HG03095 (cell line): ENCODE results near the gene COL7A1.

ENCODE experiments used
- ATAC-seq: cut with Tn5 transposase; IDR thresholded peaks from one replicate; pipeline ENCODE4 v1.9.1; 2021; ENCODE audit warnings: moderate library complexity; ENCODE audit not compliant: unreplicated experiment

COL7A1 gene

GRCh38 chr3:48592519-48593087, 2.5 kb downstream of the COL7A1 start:
- ATAC-seq: no peak

DNA sequence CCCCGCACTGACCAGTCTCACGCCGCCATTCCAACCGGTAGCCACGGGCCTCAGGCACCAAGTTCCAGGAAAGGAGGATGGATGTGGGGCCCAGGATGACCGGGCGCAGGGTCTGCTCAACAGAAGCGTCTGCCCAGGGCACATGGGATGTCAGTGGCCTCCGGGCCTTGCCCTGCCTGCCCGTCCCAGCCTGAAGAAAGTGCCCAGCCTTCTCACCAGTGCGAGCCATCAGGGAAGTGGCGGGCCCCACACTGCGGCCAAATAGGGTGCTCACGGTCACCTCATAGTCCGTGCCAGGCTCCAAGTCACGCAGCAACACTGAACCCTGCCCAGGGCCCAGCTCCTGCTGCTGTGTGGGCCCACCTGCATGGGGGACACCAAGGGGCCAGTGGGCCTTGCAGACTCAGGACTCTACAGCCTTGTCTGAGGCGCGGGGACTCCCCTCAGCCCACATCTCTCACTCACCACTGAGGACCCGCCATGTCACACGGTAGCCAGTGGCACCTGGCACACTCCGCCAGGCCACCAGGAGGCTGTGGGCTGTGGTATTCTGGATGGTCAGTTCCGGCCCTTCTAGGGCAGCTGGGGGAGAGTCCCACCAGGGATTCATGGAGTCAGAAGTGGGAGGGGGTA, 3.1 kb downstream of the COL7A1 start:
- no peak for ATAC-seq

- no peak for ATAC-seq
Measured at GRCh38 chr3:48591436-48591835, 3.7 kb downstream of the COL7A1 start.

DNA sequence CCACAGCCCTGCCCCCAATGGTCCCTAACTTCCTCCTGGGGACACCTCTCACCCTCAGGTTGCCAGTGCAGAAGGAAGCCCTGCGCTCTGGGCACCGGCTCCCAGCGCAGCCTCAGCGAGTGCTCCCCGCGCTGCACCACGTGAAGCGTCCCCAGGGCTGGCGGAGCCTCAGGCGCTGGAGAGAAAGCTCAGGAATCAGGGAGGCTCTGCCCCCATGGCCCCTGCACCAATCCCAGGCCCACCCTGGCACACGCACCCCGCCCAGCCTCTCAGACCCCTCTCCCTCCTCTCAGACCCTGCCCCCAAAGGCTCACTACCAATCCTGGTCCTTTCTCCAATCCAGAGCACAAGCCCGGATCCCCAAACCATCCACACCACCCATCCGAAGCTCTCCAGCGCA, 6.9 kb downstream of the COL7A1 start:
- ATAC-seq: no peak

DNA sequence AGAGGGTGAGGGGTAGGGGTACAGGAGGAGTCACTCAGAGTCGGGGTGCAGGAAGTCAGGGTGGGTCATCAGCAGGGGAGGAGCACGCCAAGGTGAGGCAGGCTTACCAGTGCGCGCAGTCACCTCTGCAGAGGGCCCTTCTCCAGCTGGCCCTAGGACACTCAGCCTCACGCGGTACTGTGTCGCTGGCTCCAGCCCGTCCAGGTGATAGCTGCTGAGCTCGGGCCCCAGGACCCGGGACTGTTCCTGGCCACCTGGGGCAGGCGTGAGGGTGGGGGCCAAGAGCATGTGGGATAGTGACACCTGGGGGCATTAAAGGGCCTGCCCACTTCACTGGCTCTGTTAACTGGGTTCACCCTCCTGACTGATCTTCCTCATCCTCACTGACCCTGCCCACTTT, 7.4 kb downstream of the COL7A1 start:
- ATAC-seq: no peak

DNA sequence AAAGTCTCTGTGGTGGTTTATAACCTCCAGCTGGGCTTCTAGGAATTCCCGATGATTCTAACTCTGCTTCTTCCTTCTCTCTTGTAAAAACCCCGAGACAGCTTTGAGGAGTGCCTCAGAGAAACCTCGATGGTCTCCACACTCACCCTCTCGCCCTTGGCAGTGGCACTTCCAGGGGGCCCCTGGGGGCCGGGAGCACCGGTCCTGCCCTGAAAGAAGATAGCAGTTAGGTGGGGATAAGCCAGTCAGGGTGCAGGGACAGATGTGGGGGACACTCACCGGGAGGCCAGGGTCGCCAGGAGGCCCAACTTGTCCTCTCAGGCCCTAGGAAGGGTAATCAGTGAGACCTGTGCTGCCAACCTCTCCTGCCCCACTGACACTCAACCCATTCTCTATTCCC, 9.7 kb downstream of the COL7A1 start:
- ATAC-seq: no peak

GRCh38 chr3:48584836-48585235, 10.3 kb downstream of the COL7A1 start:
- no peak for ATAC-seq

DNA sequence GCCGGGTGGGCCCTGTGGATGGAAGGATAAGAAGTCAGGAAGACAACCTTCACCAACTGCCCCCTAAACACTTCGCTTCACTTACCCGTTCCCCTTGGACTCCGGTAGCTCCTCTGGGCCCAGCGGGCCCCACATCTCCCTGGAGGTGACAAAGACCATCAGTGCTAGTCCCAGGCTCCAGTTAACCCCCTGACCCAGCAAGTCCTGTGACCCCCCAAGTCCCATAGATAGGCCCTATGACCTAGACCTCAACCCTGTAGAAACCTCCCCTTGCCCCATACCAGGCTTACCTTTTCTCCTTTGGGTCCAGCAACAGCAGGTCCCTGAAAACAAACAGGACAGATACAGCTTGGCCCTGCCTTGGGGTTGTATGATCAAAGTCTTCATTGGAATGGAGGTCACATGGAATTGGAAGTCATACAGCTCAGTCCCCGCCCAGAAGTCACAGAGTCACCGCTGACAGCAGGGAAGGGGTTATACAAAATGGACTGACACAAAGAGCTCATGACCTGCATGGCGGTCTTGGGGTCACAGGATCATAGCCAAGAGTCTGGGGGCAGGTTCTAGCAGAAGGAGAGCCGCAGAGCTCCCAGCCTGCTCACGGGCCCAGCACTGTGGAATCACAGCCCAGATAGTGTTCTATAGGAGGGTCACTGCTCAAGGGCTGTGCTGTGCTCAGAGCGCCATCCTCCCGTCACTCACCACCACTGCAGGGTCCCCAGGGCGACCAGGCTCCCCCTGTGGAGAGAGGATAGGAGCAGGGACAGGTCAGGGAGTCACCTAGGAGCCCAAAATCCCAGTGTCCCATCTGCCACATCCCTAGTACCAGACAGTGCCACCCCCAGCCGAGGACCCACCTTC, 13.3 kb downstream of the COL7A1 start:
- no peak for ATAC-seq

DNA sequence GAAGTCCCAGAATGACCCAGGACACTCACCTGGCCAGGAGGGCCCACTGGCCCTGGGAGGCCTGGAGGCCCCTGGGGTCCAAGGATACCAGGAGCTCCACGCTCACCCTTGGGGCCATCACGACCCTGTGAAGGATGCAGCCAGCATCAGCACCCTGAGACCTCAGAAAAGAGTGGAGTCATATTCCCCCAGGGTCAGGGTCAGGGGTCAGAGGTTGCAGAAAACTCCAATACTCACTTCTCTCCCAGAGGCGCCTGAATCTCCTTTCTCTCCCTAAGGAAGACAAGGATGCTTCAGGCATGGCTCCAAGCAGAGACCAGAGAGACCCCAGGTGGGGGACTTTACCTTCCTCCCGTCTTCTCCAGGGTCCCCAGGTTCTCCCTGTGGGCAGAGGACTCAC, 18.5 kb downstream of the COL7A1 start:
- no peak for ATAC-seq

- ATAC-seq: no peak
Measured at GRCh38 chr3:48575366-48575765, 19.8 kb downstream of the COL7A1 start.

DNA sequence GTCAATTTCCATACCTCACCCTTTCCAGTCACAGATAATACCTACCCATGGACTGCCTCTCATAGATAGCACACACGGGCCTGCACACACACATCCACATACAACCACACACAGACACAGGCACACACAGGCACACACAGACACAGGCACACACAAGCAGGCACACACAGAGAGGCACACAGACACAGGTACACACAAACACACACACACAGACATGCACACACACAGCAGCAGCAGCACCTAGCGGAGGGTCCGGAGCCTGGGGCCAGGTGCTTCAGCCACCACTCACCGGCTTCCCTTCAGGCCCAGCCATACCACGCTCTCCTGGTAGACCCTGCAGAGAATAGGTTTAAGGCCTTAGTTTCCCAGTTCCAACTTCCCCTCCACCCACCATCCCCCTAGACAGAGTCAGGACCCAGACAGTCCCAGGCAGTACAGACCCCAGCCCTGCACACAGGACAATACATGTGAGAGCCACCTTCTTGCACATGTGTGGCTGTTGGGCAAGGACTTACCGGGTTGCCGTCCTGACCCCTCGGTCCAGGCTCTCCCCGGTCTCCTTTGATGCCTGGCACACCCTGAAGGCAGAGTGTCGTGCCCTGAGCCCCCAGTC, 21.1 kb downstream of the COL7A1 start:
- no peak for ATAC-seq

GRCh38 chr3:48572517-48572916, 22.6 kb downstream of the COL7A1 start:
- ATAC-seq: no peak

GRCh38 chr3:48571938-48572337, 23.2 kb downstream of the COL7A1 start:
- no peak for ATAC-seq

DNA sequence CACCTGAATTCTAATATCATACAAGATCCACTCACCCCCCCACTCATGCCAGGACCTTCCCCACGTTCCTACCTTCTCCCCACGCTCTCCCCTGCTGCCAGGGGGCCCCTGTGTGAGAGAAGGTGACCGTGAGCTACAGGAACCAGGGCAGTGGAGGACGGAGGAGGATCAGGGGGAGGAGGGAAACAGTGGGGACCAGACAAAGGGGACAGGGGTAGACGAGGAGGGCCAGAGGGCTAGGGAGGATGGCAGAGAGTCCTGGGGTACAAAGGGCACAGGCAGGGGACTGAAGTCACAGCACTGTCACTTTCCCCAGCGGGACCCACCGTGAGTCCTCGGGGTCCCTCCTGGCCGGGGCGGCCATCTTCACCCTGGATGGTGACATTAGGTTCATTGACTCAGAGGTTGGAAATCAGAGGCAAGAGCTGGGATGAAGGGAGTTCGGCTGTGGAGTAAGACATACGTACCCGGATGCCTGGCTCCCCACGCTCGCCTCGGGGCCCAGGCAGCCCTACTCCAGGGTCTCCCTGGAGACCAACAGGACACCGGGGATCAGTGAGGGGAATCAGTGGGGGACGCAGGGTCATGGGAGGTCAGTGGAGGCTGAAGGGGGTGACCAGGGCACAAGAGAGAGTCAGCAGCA, 25.2 kb downstream of the COL7A1 start:
- no peak for ATAC-seq

- no peak for ATAC-seq
Measured at GRCh38 chr3:48569400-48569799, 25.7 kb downstream of the COL7A1 start.

DNA sequence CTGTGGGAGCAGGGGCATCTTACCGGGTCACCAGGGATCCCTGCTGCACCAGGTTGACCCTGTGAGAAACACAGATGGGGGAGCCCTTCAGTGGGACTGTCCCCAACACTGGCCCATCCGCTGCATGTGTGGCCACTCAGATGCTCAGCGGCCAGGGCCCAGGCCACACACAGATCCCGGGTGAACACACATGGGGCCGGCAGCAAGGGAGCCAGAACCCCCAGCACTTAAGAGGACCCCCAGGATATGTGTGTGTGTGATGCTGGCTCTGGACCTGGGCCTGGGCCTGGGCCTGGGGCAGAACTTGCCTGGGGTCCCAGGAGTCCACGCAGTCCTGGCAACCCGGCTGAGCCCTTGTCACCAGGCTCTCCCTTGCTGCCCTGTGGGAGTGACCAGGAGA, 26.7 kb downstream of the COL7A1 start:
- no peak for ATAC-seq

DNA sequence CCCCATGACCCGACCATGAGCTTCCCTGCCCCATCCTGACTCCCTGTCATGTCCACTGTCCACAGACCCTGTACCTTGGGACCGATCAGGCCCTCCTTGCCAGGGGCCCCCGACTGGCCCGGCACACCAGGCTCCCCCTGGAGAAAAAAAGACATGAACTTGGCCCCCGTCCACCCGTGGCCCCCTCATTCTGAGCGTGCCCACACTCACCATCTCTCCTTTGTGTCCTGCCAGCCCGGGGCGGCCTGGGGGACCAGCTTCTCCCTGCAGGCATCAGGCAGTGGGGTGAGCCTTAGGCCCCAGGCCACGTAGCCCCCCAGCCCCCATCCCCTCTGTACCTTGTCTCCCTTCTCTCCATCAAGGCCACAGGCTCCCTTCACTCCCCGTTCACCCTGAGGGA, 27.6 kb downstream of the COL7A1 start:
- no peak for ATAC-seq

- ATAC-seq: no peak
Measured at GRCh38 chr3:48567090-48567489, 28.0 kb downstream of the COL7A1 start.

GRCh38 chr3:48566401-48566760, 28.7 kb downstream of the COL7A1 start:
- ATAC-seq: no peak

DNA sequence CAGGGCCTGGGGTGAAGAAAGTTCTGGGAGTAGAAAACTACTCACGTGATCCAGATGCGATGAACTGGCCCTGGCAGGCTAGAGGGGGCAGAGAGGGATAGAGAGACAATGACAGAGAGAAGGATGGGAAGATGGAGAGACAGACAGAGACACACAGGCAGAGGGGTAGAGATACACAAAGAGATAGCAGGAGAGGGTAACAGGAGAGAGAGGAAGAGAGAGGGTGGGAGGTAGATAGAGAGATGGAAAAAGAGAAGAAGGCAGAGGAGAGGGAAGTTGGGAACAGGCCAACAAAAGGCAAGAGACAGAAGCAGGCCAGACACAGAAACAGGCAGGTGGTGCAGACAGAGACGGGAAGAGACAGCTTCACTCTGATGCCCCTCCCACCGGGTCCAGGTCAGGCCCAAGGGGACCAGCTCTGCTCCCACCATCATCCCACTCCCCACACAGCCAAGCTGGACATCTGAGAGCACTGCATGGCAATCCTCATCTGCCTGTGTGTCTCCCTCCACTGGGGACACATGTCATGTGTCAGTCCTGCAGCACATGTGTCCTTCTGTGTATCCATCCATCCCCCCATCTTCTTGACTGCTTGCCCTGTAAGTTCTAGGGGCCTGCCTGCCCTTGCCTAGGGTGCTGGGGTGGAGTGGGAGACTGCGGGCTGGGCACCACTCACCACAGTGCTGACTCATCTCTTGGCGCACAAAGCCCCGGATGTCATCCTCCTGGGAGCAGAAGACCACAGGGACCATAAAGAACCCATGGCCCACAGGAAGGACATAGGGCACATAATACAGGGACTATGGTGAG, 29.3 kb downstream of the COL7A1 start:
- ATAC-seq: no peak

GRCh38 chr3:48565186-48565585, 29.9 kb downstream of the COL7A1 start:
- ATAC-seq: no peak
